SK-N-SH (cell line): Measurements from ENCODE around the gene MAOB.

ENCODE experiments used
- CTCF ChIP-seq: fragments of 200-600 bp; sonication (generic); IDR thresholded peaks from 2 replicates; pipeline ENCODE4 v1.6.1; 2017; ENCODE audit warnings: antibody characterized with exemption, mild to moderate bottlenecking, moderate library complexity
- GABPA ChIP-seq: IDR thresholded peaks from 2 replicates; pipeline ENCODE4 v1.4.0; 2012; ENCODE audit warnings: low read depth, mild to moderate bottlenecking
- TCF12 ChIP-seq: IDR thresholded peaks from 2 replicates; pipeline ENCODE4 v1.4.0; 2012
- TEAD4 ChIP-seq: IDR thresholded peaks from 2 replicates; pipeline ENCODE4 v1.4.0; 2012; ENCODE audit warnings: mild to moderate bottlenecking, borderline replicate concordance; ENCODE audit not compliant: insufficient read depth
- USF2 ChIP-seq: fragments of 150-350 bp; IDR thresholded peaks from 2 replicates; pipeline ENCODE4 v1.6.1; 2017; ENCODE audit warnings: antibody characterized with exemption, low read length, low read depth, borderline replicate concordance
- ZBTB33 ChIP-seq: IDR thresholded peaks from 2 replicates; pipeline ENCODE4 v1.4.0; 2012; ENCODE audit warnings: low read depth, borderline replicate concordance

DNA sequence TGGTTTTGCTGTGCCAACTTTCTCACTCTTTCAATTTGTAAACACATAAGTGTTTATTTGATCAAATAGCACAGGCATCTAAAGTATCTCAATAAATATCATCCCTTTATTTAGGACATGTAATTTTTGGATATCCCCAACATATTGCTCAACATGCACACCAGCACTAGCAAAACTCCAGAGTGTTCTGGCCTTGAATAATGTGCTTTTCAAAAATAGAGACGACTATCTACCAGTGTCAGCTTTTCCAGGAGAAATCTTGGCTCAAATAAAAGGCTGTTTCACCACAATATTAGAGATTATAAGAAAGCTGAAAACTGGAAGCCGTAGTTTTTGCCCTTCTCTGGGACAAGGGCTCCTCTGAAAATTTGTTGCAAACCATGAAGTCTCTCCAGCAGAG lies 67.0 kb downstream of the MAOB start:
- TF ChIP-seq CTCF, result no peak
- no peak for TF ChIP-seq TCF12
- TF ChIP-seq ZBTB33, result no peak
- TF ChIP-seq USF2, result no peak
- TF ChIP-seq GABPA, result no peak
- no peak for TF ChIP-seq TEAD4
